ENCODE results near the gene PVALB. TPM values are rescaled to one million over a fixed set of nuclear protein-coding genes. Genes with fewer than 3 reads are reported as not detected.

Gene PVALB
- total and polyA plus RNA-seq, 2 donors (not counting 3 experiments of a cell fraction or from before 2014, with no cell fraction given): not detected

GRCh38 chr22:36850056-36850455, 33.2 kb upstream of the PVALB start:
- CTCF ChIA-PET: interaction anchor here (1.1 kb wide), 1 partner anchor 303 kb away, joined by 3 read pairs; no protein-coding TSS in a partner anchor
- no peak overlapping the region for H3K27ac ChIP-seq (ENCODE audit: insufficient read depth, low read depth, low read length)
- no peaks in the 10 kb centered on the region for H3K9me3 ChIP-seq (replicated peaks; ENCODE audit: control insufficient read depth, insufficient read depth, low read length)
- FAIRE-seq (no peak), DNase-seq (ENCODE audit: low read depth, low spot score) (no peak)
- TF ChIP-seq FOS (IDR thresholded peaks at IDR 0.05; ENCODE audit: borderline replicate concordance, insufficient read depth, low read length) (no peak), GATA2 (IDR thresholded peaks at IDR 0.05; ENCODE audit: insufficient read depth, insufficient read length, low read depth, low read length) (no peak), POLR2A (IDR thresholded peaks at IDR 0.05; ENCODE audit: low read depth, low read length) (no peak), POLR2AphosphoS5 (IDR thresholded peaks at IDR 0.05; ENCODE audit: insufficient read depth, low read depth, low read length) (no peak), MYC (IDR thresholded peaks at IDR 0.05; ENCODE audit: low read depth, low read length) (no peak), MAX (IDR thresholded peaks at IDR 0.05; ENCODE audit: insufficient read depth, insufficient read length) (no peak), JUN (IDR thresholded peaks at IDR 0.05; ENCODE audit: borderline replicate concordance, insufficient read depth, insufficient read length, low read depth) (no peak), EZH2 (IDR thresholded peaks at IDR 0.05; ENCODE audit: borderline replicate concordance, low read depth, low read length, severe bottlenecking) (no peak), CTCF (IDR thresholded peaks at IDR 0.05; ENCODE audit: extremely low read depth in 1 of 2, insufficient read depth in 1 of 2, low read depth in 1 of 2, low read length in 2 of 2) (no peak)
- BruUV-seq (replicated peaks): no TSS peak
- peaks cover 7% of the 10 kb centered on the region for H3K4me1 ChIP-seq (ENCODE audit: control insufficient read depth, extremely low read depth, insufficient read depth, low read length)
- no peaks in the 10 kb centered on the region for H3K79me2 ChIP-seq (ENCODE audit: control insufficient read depth, insufficient read depth, low read length)
- no peak overlapping the region for H3K9ac ChIP-seq (replicated peaks; ENCODE audit: extremely low read depth, insufficient read depth, low read length)
- POLR2A ChIA-PET: no interaction called here
- H3K36me3 ChIP-seq (ENCODE audit: control insufficient read depth in 2 of 2, extremely low read depth in 1 of 2, insufficient read depth in 2 of 2, low read length in 2 of 2): no peaks in the 10 kb centered on the region
- no peaks in the 10 kb centered on the region for H3K9me1 ChIP-seq (replicated peaks; ENCODE audit: control insufficient read depth, extremely low read depth, insufficient read depth, low read length)
- intact Hi-C loops (cut with micrococcal nuclease): no loop called here
- peaks cover 4 to 5% of the 10 kb centered on the region in 2 experiments for H3K27me3 ChIP-seq (ENCODE audit: control insufficient read depth in 2 of 2, insufficient read depth in 2 of 2, low read length in 2 of 2)
- dilution Hi-C loops (cut with MboI; ENCODE audit: extremely low pct_ligation_motif_present, low sequenced_read_pairs): no loop called here
- no peak overlapping the region for H3K4me3 ChIP-seq (replicated peaks in 1 of 3; ENCODE audit: insufficient read depth in 1 of 3, low read depth in 1 of 3, low read length in 3 of 3)
- H2AFZ ChIP-seq (ENCODE audit: low read depth, low read length): no peak overlapping the region
- no peaks in the 10 kb centered on the region for H4K20me1 ChIP-seq (replicated peaks; ENCODE audit: control insufficient read depth, extremely low read depth, insufficient read depth, low read length)
- H3K4me2 ChIP-seq (ENCODE audit: insufficient read depth, low read length): no peak overlapping the region
